Measurements from ENCODE around the gene TYR.
"Not testable (repeated sequence)": the region's sequence is repeated elsewhere in the genome, so short reads cannot be mapped to it uniquely, and the experiment has no call there.

Gene TYR

GRCh38 chr11:89272540-89273088, 94.9 kb downstream of the TYR start:
- not testable (repeated sequence) for DNase-seq

GRCh38 chr11:89273220-89273619, 95.5 kb downstream of the TYR start:
- DNase-seq = not testable (repeated sequence)

GRCh38 chr11:89275966-89276365, 98.3 kb downstream of the TYR start:
- DNase-seq = no peak

- DNase-seq = no peak
Measured at GRCh38 chr11:89279176-89279575, 101.5 kb downstream of the TYR start.

GRCh38 chr11:89281032-89281677, 103.5 kb downstream of the TYR start:
- DNase-seq = not testable (repeated sequence)

GRCh38 chr11:89286601-89287000, 108.9 kb downstream of the TYR start:
- DNase-seq = not testable (repeated sequence)

- not testable (repeated sequence) for DNase-seq
Measured at GRCh38 chr11:89288004-89288403, 110.3 kb downstream of the TYR start.

- no peak for DNase-seq
Measured at GRCh38 chr11:89293965-89294679, 116.4 kb downstream of the TYR start.

- DNase-seq = not testable (repeated sequence)
Measured at GRCh38 chr11:89295023-89295422, 117.3 kb downstream of the TYR start.

GRCh38 chr11:89303029-89303428, 125.4 kb downstream of the TYR start:
- peak; percentile 16 for DNase-seq

- not testable (repeated sequence) for DNase-seq
Measured at GRCh38 chr11:89308272-89308671, 130.6 kb downstream of the TYR start.

- DNase-seq = not testable (repeated sequence)
Measured at GRCh38 chr11:89309321-89309985, 131.8 kb downstream of the TYR start.

- DNase-seq = not testable (repeated sequence)
Measured at GRCh38 chr11:89310607-89311006, 132.9 kb downstream of the TYR start.

GRCh38 chr11:89321401-89321800, 143.7 kb downstream of the TYR start:
- DNase-seq = no peak

GRCh38 chr11:89327885-89328284, 150.2 kb downstream of the TYR start:
- DNase-seq = no peak

- not testable (repeated sequence) for DNase-seq
Measured at GRCh38 chr11:89331940-89332339, 154.3 kb downstream of the TYR start.

- DNase-seq = peak; percentile 11
Measured at GRCh38 chr11:89333704-89334103, 156.0 kb downstream of the TYR start.

- DNase-seq = peak; percentile 47
Measured at GRCh38 chr11:89337100-89337650, 159.5 kb downstream of the TYR start.

- not testable (repeated sequence) for DNase-seq
Measured at GRCh38 chr11:89338073-89338472, 160.4 kb downstream of the TYR start.

GRCh38 chr11:89340450-89340849, 162.8 kb downstream of the TYR start:
- DNase-seq = not testable (repeated sequence)

GRCh38 chr11:89342880-89343572, 165.4 kb downstream of the TYR start:
- DNase-seq = not testable (repeated sequence)
